Measurements from ENCODE around the gene MCUR1. TPM values are rescaled to one million over a fixed set of nuclear protein-coding genes. Genes with fewer than 3 reads are reported as not detected.
"Not testable (repeated sequence)": the region's sequence is repeated elsewhere in the genome, so short reads cannot be mapped to it uniquely, and the experiment has no call there.

The MCUR1 gene
- total RNA-seq, 2 experiments from 2014 or later: 37.9 to 59.3 TPM

DNA sequence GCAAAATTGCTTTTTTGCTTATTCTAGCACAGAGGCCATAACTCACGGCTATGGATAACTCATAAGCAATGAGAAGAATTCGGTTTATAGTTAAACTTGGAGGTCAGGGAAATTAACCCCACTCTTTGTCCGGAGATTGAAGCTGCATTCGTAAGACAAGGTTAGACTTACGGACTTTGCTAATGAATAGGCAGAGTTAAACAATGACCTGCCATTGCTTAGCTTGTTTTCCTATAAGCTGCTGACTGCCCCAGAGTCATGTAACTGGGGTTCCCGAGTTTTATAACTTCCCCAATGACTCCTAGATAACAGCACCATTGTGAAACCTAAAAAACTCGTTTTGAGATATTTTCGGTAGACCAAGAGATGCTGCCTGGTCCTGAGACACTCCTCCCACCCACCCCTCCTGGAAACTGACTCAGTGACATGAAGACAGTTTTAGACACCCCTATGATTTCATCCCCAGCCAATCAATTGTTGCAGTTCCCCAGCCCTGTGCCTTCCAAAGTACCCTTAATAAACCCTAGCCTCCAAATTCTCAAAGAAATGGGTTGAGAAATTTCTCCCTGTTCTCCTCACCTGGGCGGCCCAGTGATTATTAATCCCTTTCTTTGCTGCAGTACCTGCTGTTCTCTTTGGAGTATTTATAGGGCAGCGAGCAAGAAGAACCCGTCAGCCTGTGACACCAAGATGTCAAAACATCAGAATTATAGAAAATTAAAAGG is 33.1 kb upstream of the MCUR1 start:
- CTCF ChIA-PET: no interaction called here
- Mint-ChIP-seq H3K9me3 (ENCODE audit: low read depth) (no peaks in the 10 kb centered on the region), H3K4me3 (no peak overlapping the region), H3K27ac (no peak overlapping the region), H3K27me3 (peaks cover 5% of the 10 kb centered on the region), H3K4me1 (peaks cover 2% of the 10 kb centered on the region), H3K36me3 (ENCODE audit: low read depth) (no peaks in the 10 kb centered on the region)
- no peak for ATAC-seq
- intact Hi-C loops (cut with DNase I, micrococcal nuclease): no loop called here
- POLR2A ChIA-PET: no interaction called here
- no peak for DNase-seq

DNA sequence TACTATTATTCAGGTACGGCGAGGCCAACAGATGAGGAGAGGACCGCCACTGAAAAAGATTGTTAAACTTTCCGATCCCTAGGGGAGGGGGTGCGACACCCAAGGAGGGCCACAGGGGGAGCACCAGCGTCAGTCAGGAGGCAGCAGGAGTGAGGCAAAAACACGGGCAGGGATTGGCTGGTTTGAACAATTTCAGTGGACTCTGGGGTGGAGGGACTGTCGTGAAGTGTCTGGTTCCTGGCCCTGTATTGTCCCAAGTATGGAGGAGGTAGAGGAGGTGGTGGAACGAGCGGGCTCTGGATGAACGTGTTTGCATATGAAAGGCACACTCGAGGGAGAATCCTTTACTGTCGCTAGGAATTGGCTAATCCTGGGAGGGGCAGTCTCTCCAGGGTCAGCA is 32.5 kb upstream of the MCUR1 start:
- H3K4me1 Mint-ChIP-seq: peaks cover 2% of the 10 kb centered on the region
- DNase-seq: no peak
- H3K4me3 Mint-ChIP-seq: no peak overlapping the region
- ChIA-PET CTCF (no interaction called here), POLR2A (no interaction called here)
- ATAC-seq: no peak
- no peak overlapping the region for H3K27ac Mint-ChIP-seq
- peaks cover 5% of the 10 kb centered on the region for H3K27me3 Mint-ChIP-seq
- intact Hi-C loops (cut with DNase I, micrococcal nuclease): no loop called here
- no peaks in the 10 kb centered on the region for H3K36me3 Mint-ChIP-seq (ENCODE audit: low read depth)
- H3K9me3 Mint-ChIP-seq (ENCODE audit: low read depth): no peaks in the 10 kb centered on the region

GRCh38 chr6:13841936-13842335 is 27.6 kb upstream of the MCUR1 start:
- H3K9me3 Mint-ChIP-seq (ENCODE audit: low read depth): no peaks in the 10 kb centered on the region
- ChIA-PET CTCF (no interaction called here), POLR2A (interaction anchor here (0.6 kb wide), 1 partner anchor 1139 kb away, joined by 3 read pairs; no protein-coding TSS in a partner anchor)
- ATAC-seq: no peak
- no peaks in the 10 kb centered on the region for H3K27me3 Mint-ChIP-seq
- intact Hi-C loops (cut with DNase I, micrococcal nuclease): no loop called here
- H3K36me3 Mint-ChIP-seq (ENCODE audit: low read depth): no peaks in the 10 kb centered on the region
- H3K4me3 Mint-ChIP-seq: no peak overlapping the region
- peaks cover 6% of the 10 kb centered on the region for H3K4me1 Mint-ChIP-seq
- no peak overlapping the region for H3K27ac Mint-ChIP-seq
- no peak for DNase-seq

- Mint-ChIP-seq H3K36me3 (ENCODE audit: low read depth) (no peaks in the 10 kb centered on the region), H3K4me1 (peaks cover 6% of the 10 kb centered on the region), H3K27ac (no peak overlapping the region), H3K27me3 (no peaks in the 10 kb centered on the region), H3K4me3 (no peak overlapping the region), H3K9me3 (ENCODE audit: low read depth) (no peaks in the 10 kb centered on the region)
- DNase-seq (no peak), ATAC-seq (no peak)
- intact Hi-C loops (cut with DNase I, micrococcal nuclease): no loop called here
- CTCF ChIA-PET: no interaction called here
- POLR2A ChIA-PET: no interaction called here
Measured at GRCh38 chr6:13838616-13839015, 24.3 kb upstream of the MCUR1 start.

- no peak overlapping the region for H3K27ac Mint-ChIP-seq
- POLR2A ChIA-PET: no interaction called here
- CTCF ChIA-PET: no interaction called here
- ATAC-seq (no peak), DNase-seq (no peak)
- H3K4me1 Mint-ChIP-seq: no peaks in the 10 kb centered on the region
- no peaks in the 10 kb centered on the region for H3K36me3 Mint-ChIP-seq (ENCODE audit: low read depth)
- no peak overlapping the region for H3K4me3 Mint-ChIP-seq
- intact Hi-C loops (cut with DNase I, micrococcal nuclease): no loop called here
- no peaks in the 10 kb centered on the region for H3K9me3 Mint-ChIP-seq (ENCODE audit: low read depth)
- no peaks in the 10 kb centered on the region for H3K27me3 Mint-ChIP-seq
Measured at GRCh38 chr6:13836170-13836569, 21.8 kb upstream of the MCUR1 start.

GRCh38 chr6:13834790-13835189 is 20.4 kb upstream of the MCUR1 start:
- no peaks in the 10 kb centered on the region for H3K36me3 Mint-ChIP-seq (ENCODE audit: low read depth)
- ChIA-PET POLR2A (no interaction called here), CTCF (no interaction called here)
- ATAC-seq: no peak
- no peaks in the 10 kb centered on the region for H3K9me3 Mint-ChIP-seq (ENCODE audit: low read depth)
- intact Hi-C loops (cut with DNase I, micrococcal nuclease): no loop called here
- no peaks in the 10 kb centered on the region for H3K4me1 Mint-ChIP-seq
- no peak overlapping the region for H3K4me3 Mint-ChIP-seq
- no peak overlapping the region for H3K27ac Mint-ChIP-seq
- no peak for DNase-seq
- H3K27me3 Mint-ChIP-seq: no peaks in the 10 kb centered on the region

GRCh38 chr6:13834018-13834417 is 19.7 kb upstream of the MCUR1 start:
- CTCF ChIA-PET, ATAC-seq: not testable (repeated sequence)

GRCh38 chr6:13832778-13833177 is 18.4 kb upstream of the MCUR1 start:
- DNase-seq (no peak), ATAC-seq (no peak)
- intact Hi-C loops (cut with DNase I, micrococcal nuclease): no loop called here
- Mint-ChIP-seq H3K36me3 (ENCODE audit: low read depth) (no peaks in the 10 kb centered on the region), H3K4me3 (no peak overlapping the region), H3K27me3 (peaks cover 4% of the 10 kb centered on the region), H3K9me3 (ENCODE audit: low read depth) (peaks cover 5% of the 10 kb centered on the region), H3K4me1 (no peaks in the 10 kb centered on the region), H3K27ac (no peak overlapping the region)
- CTCF ChIA-PET: interaction anchor here (1.5 kb wide), 1 partner anchor 21 kb away, joined by 3 read pairs; no protein-coding TSS in a partner anchor
- POLR2A ChIA-PET: no interaction called here

More at GRCh38 chr6:13834018-13834417, 19.7 kb upstream of the MCUR1 start:
- intact Hi-C loops (cut with DNase I, micrococcal nuclease); H3K4me3 Mint-ChIP-seq; H3K9me3 Mint-ChIP-seq (ENCODE audit: low read depth); DNase-seq; H3K27me3 Mint-ChIP-seq; H3K4me1 Mint-ChIP-seq; POLR2A ChIA-PET; H3K27ac Mint-ChIP-seq; H3K36me3 Mint-ChIP-seq (ENCODE audit: low read depth): not testable (repeated sequence)

DNA sequence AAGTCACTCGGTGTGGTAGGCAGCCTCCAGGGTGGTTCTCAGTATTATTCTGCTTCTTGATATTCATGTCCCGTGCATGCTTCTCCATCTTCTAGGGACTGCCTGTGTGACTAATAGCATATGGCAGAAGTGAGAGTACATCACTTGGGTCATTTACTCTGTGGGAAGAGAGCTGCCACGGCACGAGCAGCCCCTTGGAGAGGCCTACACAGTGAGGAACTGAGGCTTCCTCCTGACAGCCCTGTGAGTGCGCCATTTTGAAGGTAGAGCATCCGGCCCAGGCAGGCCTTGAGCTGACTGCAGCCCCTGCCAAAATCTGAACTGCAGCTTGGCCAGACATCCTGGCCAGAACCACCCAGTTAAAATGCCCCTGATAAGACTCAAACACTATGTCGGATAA is 17.3 kb upstream of the MCUR1 start:
- Mint-ChIP-seq H3K36me3 (ENCODE audit: low read depth) (no peaks in the 10 kb centered on the region), H3K27me3 (peaks cover 4% of the 10 kb centered on the region), H3K4me1 (no peaks in the 10 kb centered on the region), H3K4me3 (no peak overlapping the region), H3K9me3 (ENCODE audit: low read depth) (peaks cover 5% of the 10 kb centered on the region), H3K27ac (no peak overlapping the region)
- intact Hi-C loops (cut with DNase I, micrococcal nuclease): no loop called here
- ChIA-PET CTCF (interaction anchor here (0.7 to 0.9 kb wide), 2 partner anchors 13 to 307 kb away, joined by 3 read pairs; no protein-coding TSS in a partner anchor), POLR2A (no interaction called here)
- no peak for ATAC-seq
- no peak for DNase-seq

- ATAC-seq: no peak
- CTCF ChIA-PET: no interaction called here
- no peaks in the 10 kb centered on the region for H3K36me3 Mint-ChIP-seq (ENCODE audit: low read depth)
Measured at GRCh38 chr6:13830803-13831202, 16.4 kb upstream of the MCUR1 start.

DNA sequence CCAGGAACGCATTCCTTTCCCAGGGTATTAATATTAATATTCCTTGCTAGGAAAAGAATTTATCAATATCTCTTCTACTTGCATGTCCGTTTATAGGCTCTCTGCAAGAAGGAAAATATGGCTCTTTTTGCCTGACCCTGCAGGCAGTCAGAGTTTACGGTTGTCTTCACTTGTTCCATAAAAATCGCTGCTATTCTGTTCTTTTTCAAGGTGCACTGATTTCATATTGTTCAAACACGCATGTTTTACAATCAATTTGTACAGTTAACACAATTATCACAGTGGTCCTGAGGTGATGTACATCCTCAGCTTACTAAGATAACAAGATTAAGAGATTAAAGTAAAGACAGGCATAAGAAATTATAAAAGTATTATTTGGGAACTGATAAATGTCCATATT is 15.1 kb upstream of the MCUR1 start:
- DNase-seq; H3K27ac Mint-ChIP-seq; H3K4me3 Mint-ChIP-seq; H3K27me3 Mint-ChIP-seq; H3K36me3 Mint-ChIP-seq (ENCODE audit: low read depth); H3K9me3 Mint-ChIP-seq (ENCODE audit: low read depth); ATAC-seq; CTCF ChIA-PET; H3K4me1 Mint-ChIP-seq; POLR2A ChIA-PET; intact Hi-C loops (cut with DNase I, micrococcal nuclease): not testable (repeated sequence)

More at GRCh38 chr6:13830803-13831202, 16.4 kb upstream of the MCUR1 start:
- Mint-ChIP-seq H3K9me3 (ENCODE audit: low read depth) (peaks cover 5% of the 10 kb centered on the region), H3K27ac (no peak overlapping the region), H3K4me3 (no peak overlapping the region), H3K27me3 (peaks cover 4% of the 10 kb centered on the region), H3K4me1 (no peaks in the 10 kb centered on the region)
- intact Hi-C loops (cut with DNase I, micrococcal nuclease): no loop called here
- DNase-seq: no peak
- POLR2A ChIA-PET: no interaction called here

GRCh38 chr6:13828656-13829301 is 14.4 kb upstream of the MCUR1 start:
- CTCF ChIA-PET: interaction anchor here (1.5 kb wide), 1 partner anchor 80 kb away, joined by 4 read pairs; no protein-coding TSS in a partner anchor
- H3K9me3 Mint-ChIP-seq (ENCODE audit: low read depth); DNase-seq; H3K36me3 Mint-ChIP-seq (ENCODE audit: low read depth); H3K27ac Mint-ChIP-seq; POLR2A ChIA-PET; H3K4me3 Mint-ChIP-seq; H3K4me1 Mint-ChIP-seq; intact Hi-C loops (cut with DNase I, micrococcal nuclease); H3K27me3 Mint-ChIP-seq; ATAC-seq: not testable (repeated sequence)

All from activated CD4-positive, alpha-beta T cell treated with anti-CD3 and anti-CD28 coated beads for 36 hours (primary cell).